SK-N-SH treated with all-trans-retinoic acid at 6 μM for 48 hours (cell line): Measurements from ENCODE around the gene ZNF674.
A peak's percentile ranks its signal among the peaks of the same experiment; 100 is the strongest.

Experiments
- ATAC-seq: fragments of 200-7000 bp; cut with Tn5 transposase; 3 replicates; pipeline ENCODE4 v1.9.1; 2020; ENCODE audit warnings: mild to moderate bottlenecking, moderate library complexity
- ARNTL ChIP-seq: fragments of 450-650 bp; formaldehyde crosslinking; IDR thresholded peaks from 2 replicates; pipeline ENCODE4 v1.5.0; 2020; ENCODE audit warnings: low read depth, mild to moderate bottlenecking, moderate library complexity, borderline replicate concordance
- BACH2 ChIP-seq: fragments of 250-450 bp; sonication (Bioruptor Pico); IDR thresholded peaks from 2 replicates; pipeline ENCODE4 v1.9.0; 2021; ENCODE audit warnings: mild to moderate bottlenecking, borderline replicate concordance
- CREB5 ChIP-seq: fragments of 250-450 bp; sonication (Bioruptor Pico); IDR thresholded peaks from 2 replicates; pipeline ENCODE4 v1.5.1; 2020; ENCODE audit warnings: low read depth, mild to moderate bottlenecking, moderate library complexity
- CSDC2 ChIP-seq: fragments of 250-450 bp; sonication (Bioruptor Pico); IDR thresholded peaks from 2 replicates; pipeline ENCODE4 v1.5.0; 2020; ENCODE audit warnings: mild to moderate bottlenecking, moderate library complexity
- CSRNP3 ChIP-seq: fragments of 250-450 bp; sonication (Bioruptor Pico); IDR thresholded peaks from 2 replicates; pipeline ENCODE4 v1.5.1; 2021; ENCODE audit warnings: mild to moderate bottlenecking, moderate library complexity
- ESRRG ChIP-seq: fragments of 250-450 bp; sonication (Bioruptor Pico); IDR thresholded peaks from 2 replicates; pipeline ENCODE4 v1.6.1; 2021; ENCODE audit warnings: mild to moderate bottlenecking
- GLIS3 ChIP-seq: fragments of 250-450 bp; sonication (Bioruptor Pico); IDR thresholded peaks from 2 replicates; pipeline ENCODE4 v1.5.0; 2020; ENCODE audit warnings: mild to moderate bottlenecking, moderate library complexity
- ISL1 ChIP-seq: fragments of 250-450 bp; sonication (Bioruptor Pico); IDR thresholded peaks from 2 replicates; pipeline ENCODE4 v2.1.2; 2022; ENCODE audit warnings: mild to moderate bottlenecking, moderate library complexity
- PATZ1 ChIP-seq: fragments of 250-450 bp; sonication (Bioruptor Pico); IDR thresholded peaks from 2 replicates; pipeline ENCODE4 v1.8.0; 2020; ENCODE audit warnings: mild to moderate bottlenecking, moderate library complexity, borderline replicate concordance
- POU6F1 ChIP-seq: fragments of 250-450 bp; sonication (Bioruptor Pico); IDR thresholded peaks from 2 replicates; pipeline ENCODE4 v1.8.0; 2021; ENCODE audit warnings: low read depth, mild to moderate bottlenecking, moderate library complexity, borderline replicate concordance
- PPARA ChIP-seq: fragments of 250-450 bp; sonication (Bioruptor Pico); IDR thresholded peaks from 2 replicates; pipeline ENCODE4 v1.5.0; 2020; ENCODE audit warnings: mild to moderate bottlenecking, borderline replicate concordance
- RARB ChIP-seq: fragments of 250-450 bp; sonication (Bioruptor Pico); IDR thresholded peaks from 2 replicates; pipeline ENCODE4 v1.8.0; 2021; ENCODE audit warnings: mild to moderate bottlenecking, moderate library complexity
- SNAI2 ChIP-seq: fragments of 250-450 bp; sonication (Bioruptor Pico); IDR thresholded peaks from 2 replicates; pipeline ENCODE4 v1.5.0; 2020; ENCODE audit warnings: mild to moderate bottlenecking, moderate library complexity
- TCF4 ChIP-seq: fragments of 250-450 bp; sonication (Bioruptor Pico); IDR thresholded peaks from 2 replicates; pipeline ENCODE4 v1.8.0; 2021; ENCODE audit warnings: mild to moderate bottlenecking, moderate library complexity, borderline replicate concordance
- TSHZ2 ChIP-seq: fragments of 250-450 bp; sonication (Bioruptor Pico); IDR thresholded peaks from 2 replicates; pipeline ENCODE4 v1.5.0; 2020; ENCODE audit warnings: mild to moderate bottlenecking, moderate library complexity
- ZC3H10 ChIP-seq: fragments of 250-450 bp; sonication (Bioruptor Pico); IDR thresholded peaks from 2 replicates; pipeline ENCODE4 v1.5.1; 2021; ENCODE audit warnings: mild to moderate bottlenecking, moderate library complexity
- ZFP3 ChIP-seq: fragments of 250-450 bp; sonication (Bioruptor Pico); IDR thresholded peaks from 2 replicates; pipeline ENCODE4 v1.5.0; 2020; ENCODE audit warnings: mild to moderate bottlenecking, moderate library complexity
- ZFP30 ChIP-seq: fragments of 450-650 bp; formaldehyde crosslinking; IDR thresholded peaks from 2 replicates; pipeline ENCODE4 v1.5.0; 2022; ENCODE audit warnings: mild to moderate bottlenecking, moderate library complexity
- ZNF565 ChIP-seq: fragments of 450-650 bp; formaldehyde crosslinking; conservative IDR thresholded peaks from 2 replicates; pipeline ENCODE4 v1.5.0; 2020; ENCODE audit warnings: low read depth, mild to moderate bottlenecking, moderate library complexity
- ZNF70 ChIP-seq: fragments of 450-650 bp; formaldehyde crosslinking; IDR thresholded peaks from 2 replicates; pipeline ENCODE4 v1.5.0; 2020; ENCODE audit warnings: mild to moderate bottlenecking, moderate library complexity
- ZNF8 ChIP-seq: fragments of 450-650 bp; formaldehyde crosslinking; IDR thresholded peaks from 2 replicates; pipeline ENCODE4 v1.5.0; 2020; ENCODE audit warnings: mild to moderate bottlenecking, moderate library complexity

The ZNF674 gene

GRCh38 chrX:46584736-46585135 is 39.5 kb upstream of the ZNF674 start:
- ATAC-seq = peak; percentile 34
- TF ChIP-seq ARNTL (CRISPR knock-in tag) = no peak
- TF ChIP-seq PPARA (CRISPR knock-in tag) = no peak
- TF ChIP-seq ESRRG (CRISPR knock-in tag) = no peak
- TF ChIP-seq CSRNP3 (CRISPR knock-in tag) = no peak
- no peak for TF ChIP-seq ZFP3 (CRISPR knock-in tag)
- TF ChIP-seq ZNF8 = no peak
- no peak for TF ChIP-seq SNAI2 (CRISPR knock-in tag)
- TF ChIP-seq ZNF70 (CRISPR knock-in tag) = no peak
- no peak for TF ChIP-seq ZC3H10 (CRISPR knock-in tag)
- TF ChIP-seq TCF4 (CRISPR knock-in tag) = no peak
- no peak for TF ChIP-seq RARB
- TF ChIP-seq CSDC2 (CRISPR knock-in tag) = no peak
- no peak for TF ChIP-seq GLIS3 (CRISPR knock-in tag)

- no peak for TF ChIP-seq TCF4 (CRISPR knock-in tag)
- no peak for TF ChIP-seq POU6F1
- ATAC-seq = peak; percentile 66
These were observed 37.7 kb upstream of the ZNF674 start for GRCh38 chrX:46582966-46583365.

GRCh38 chrX:46582325-46582724 is 37.1 kb upstream of the ZNF674 start:
- peak; percentile 75 for ATAC-seq
- TF ChIP-seq SNAI2 (CRISPR knock-in tag) = no peak
- TF ChIP-seq ISL1 = 0 out of 2 replicates have a peak, but pooled peaks have one; percentile 21

GRCh38 chrX:46580613-46581012 is 35.4 kb upstream of the ZNF674 start:
- no peak for ATAC-seq
- TF ChIP-seq RARB (no peak), SNAI2 (CRISPR knock-in tag) (no peak), ZC3H10 (CRISPR knock-in tag) (no peak), CREB5 (CRISPR knock-in tag) (no peak), POU6F1 (no peak), PPARA (CRISPR knock-in tag) (no peak), ARNTL (CRISPR knock-in tag) (no peak), ZNF565 (CRISPR knock-in tag) (no peak), ZNF8 (no peak), TSHZ2 (no peak), TCF4 (CRISPR knock-in tag) (no peak), GLIS3 (CRISPR knock-in tag) (no peak)

- no peak for ATAC-seq
- no peak for TF ChIP-seq ZNF565 (CRISPR knock-in tag)
- TF ChIP-seq ARNTL (CRISPR knock-in tag) = no peak
- TF ChIP-seq ZFP30 (CRISPR knock-in tag) = no peak
- TF ChIP-seq PATZ1 = no peak
- no peak for TF ChIP-seq SNAI2 (CRISPR knock-in tag)
- no peak for TF ChIP-seq TSHZ2
- TF ChIP-seq RARB = no peak
- no peak for TF ChIP-seq BACH2 (CRISPR knock-in tag)
These were observed 34.0 kb upstream of the ZNF674 start for GRCh38 chrX:46579250-46579649.
